Transverse colon (tissue), 4 donors: ENCODE results near the gene VSTM1. TPM values are rescaled to one million over a fixed set of nuclear protein-coding genes. Genes with fewer than 3 reads are reported as not detected.

ENCODE experiments used
- DNase-seq: peaks from one replicate; pipeline ENCODE4 v3.0.0-alpha.2; 2019
- H3K27ac ChIP-seq, 4 donors: fragments of 200-600 bp; sonication (generic); 2 replicates each; pipeline ENCODE4 v1.5.1; 2016 to 2018; ENCODE audit warnings: inconsistent platforms in 4 of 4
- H3K27me3 ChIP-seq: fragments of 200-600 bp; sonication (generic); 2 replicates; pipeline ENCODE4 v1.5.1; 2017; ENCODE audit warnings: inconsistent platforms
- H3K36me3 ChIP-seq, 4 donors: fragments of 200-600 bp; sonication (generic); 2 replicates each; pipeline ENCODE4 v1.5.1; 2017 to 2019; ENCODE audit warnings: inconsistent platforms in 4 of 4
- H3K4me1 ChIP-seq, 4 donors: fragments of 200-600 bp; sonication (generic); 2 replicates each; pipeline ENCODE4 v1.5.1; 2017 to 2020; ENCODE audit warnings: inconsistent platforms in 4 of 4
- H3K4me3 ChIP-seq, 4 donors: fragments of 200-600 bp; sonication (generic); 1 replicate in 1 of 4; 2 replicates in 3 of 4; pipeline versions ENCODE4 v1.5.1 to v1.6.1; 2017 to 2019; ENCODE audit warnings: inconsistent platforms in 4 of 4
- H3K9me3 ChIP-seq, 2 donors: fragments of 200-600 bp; sonication (generic); 2 replicates each; pipeline ENCODE4 v1.5.1; 2017 to 2019; ENCODE audit warnings: inconsistent platforms in 2 of 2
- EP300 ChIP-seq: sonication (generic); formaldehyde crosslinking; IDR thresholded peaks from one replicate; pipeline ENCODE4 v1.6.1; 2017; ENCODE audit warnings: antibody characterized with exemption, low read depth
- POLR2A ChIP-seq: fragments of 450-650 bp; IDR thresholded peaks from one replicate; pipeline ENCODE4 v1.6.1; 2016; ENCODE audit warnings: antibody characterized with exemption, mild to moderate bottlenecking, moderate library complexity
- POLR2AphosphoS5 ChIP-seq, 3 donors: sonication (generic); formaldehyde crosslinking; IDR thresholded peaks; one replicate each; pipeline ENCODE4 v1.6.1; 2016; ENCODE audit warnings: antibody characterized with exemption in 3 of 3
- WGBS, 2 donors: methylation state at CpG; one replicate each; pipeline ENCODE4 v1.1.5; 2018; ENCODE audit warnings: low coverage in 1 of 2; 5-methylcytosine and 5-hydroxymethylcytosine counted together
- in situ Hi-C, 4 donors: fragments of 200-750 bp; cut with MboI; loops; one replicate each; pipeline versions ENCODE4 v1.15.0 to v1.15.1; 2017; ENCODE audit warnings: low sequenced_read_pairs in 3 of 4, low pct_ligation_motif_present in 1 of 4, low pct_unique_long_range_greater_than_20kb in 1 of 4
- intact Hi-C: fragments of 100-400 bp; cut with DNase I; formaldehyde crosslinking; loops from one replicate; pipeline ENCODE4 v1.15.1; 2023; ENCODE audit warnings: low total_unique reads
- total RNA-seq, 4 donors: library from RNA; depleted of rRNA; stranded (reverse); fragments of >200 nt; gene quantifications; one replicate each; pipeline ENCODE4 v1.1.0, GENCODE V29; 2016
- TF ChIP-seq, protein P1 (sequence below), 5 experiments: fragments of 200-600 bp in 3 of 5; fragments of 450-650 bp in 2 of 5; sonication (generic) in 3 of 5; IDR thresholded peaks; 1 replicate in 2 of 5; 2 replicates in 3 of 5; pipeline ENCODE4 v1.5.1; 2016 to 2017; ENCODE audit warnings: antibody characterized with exemption in 5 of 5, inconsistent platforms in 3 of 5, mild to moderate bottlenecking in 2 of 5, moderate library complexity in 1 of 5

Gene VSTM1
- total RNA-seq, 4 donors from 2014 or later, result not detected

- 42 to 50% methylated on average over 1 to 3 of the region's 3 CpGs for WGBS, 2 donors
- peaks cover 29% of the 10 kb centered on the region for H3K27me3 ChIP-seq
- no peak for TF ChIP-seq EP300
- no peak for TF ChIP-seq POLR2A
- TF ChIP-seq, protein P1, sequence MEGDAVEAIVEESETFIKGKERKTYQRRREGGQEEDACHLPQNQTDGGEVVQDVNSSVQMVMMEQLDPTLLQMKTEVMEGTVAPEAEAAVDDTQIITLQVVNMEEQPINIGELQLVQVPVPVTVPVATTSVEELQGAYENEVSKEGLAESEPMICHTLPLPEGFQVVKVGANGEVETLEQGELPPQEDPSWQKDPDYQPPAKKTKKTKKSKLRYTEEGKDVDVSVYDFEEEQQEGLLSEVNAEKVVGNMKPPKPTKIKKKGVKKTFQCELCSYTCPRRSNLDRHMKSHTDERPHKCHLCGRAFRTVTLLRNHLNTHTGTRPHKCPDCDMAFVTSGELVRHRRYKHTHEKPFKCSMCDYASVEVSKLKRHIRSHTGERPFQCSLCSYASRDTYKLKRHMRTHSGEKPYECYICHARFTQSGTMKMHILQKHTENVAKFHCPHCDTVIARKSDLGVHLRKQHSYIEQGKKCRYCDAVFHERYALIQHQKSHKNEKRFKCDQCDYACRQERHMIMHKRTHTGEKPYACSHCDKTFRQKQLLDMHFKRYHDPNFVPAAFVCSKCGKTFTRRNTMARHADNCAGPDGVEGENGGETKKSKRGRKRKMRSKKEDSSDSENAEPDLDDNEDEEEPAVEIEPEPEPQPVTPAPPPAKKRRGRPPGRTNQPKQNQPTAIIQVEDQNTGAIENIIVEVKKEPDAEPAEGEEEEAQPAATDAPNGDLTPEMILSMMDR (IDR thresholded peaks at IDR 0.05), result no peak
- no peak for TF ChIP-seq POLR2AphosphoS5 (IDR thresholded peaks at IDR 0.05)
- no peaks in the 10 kb centered on the region for H3K36me3 ChIP-seq
- no peak overlapping the region for H3K27ac ChIP-seq
- H3K9me3 ChIP-seq, result no peaks in the 10 kb centered on the region
- no peak overlapping the region for H3K4me3 ChIP-seq
- intact Hi-C loops (loop anchor here (5.0 kb wide), 1 partner anchor 181 kb away; no protein-coding TSS in a partner anchor), in situ Hi-C loops (loop anchor here in 3 of 4 donors (10.0 kb wide), 2 partner anchors 128 to 178 kb away; no protein-coding TSS in a partner anchor)
- H3K4me1 ChIP-seq, result no peaks in the 10 kb centered on the region
- no peak for DNase-seq
These were observed 40.5 kb downstream of the VSTM1 start for GRCh38 chr19:54023191-54023590.

DNA sequence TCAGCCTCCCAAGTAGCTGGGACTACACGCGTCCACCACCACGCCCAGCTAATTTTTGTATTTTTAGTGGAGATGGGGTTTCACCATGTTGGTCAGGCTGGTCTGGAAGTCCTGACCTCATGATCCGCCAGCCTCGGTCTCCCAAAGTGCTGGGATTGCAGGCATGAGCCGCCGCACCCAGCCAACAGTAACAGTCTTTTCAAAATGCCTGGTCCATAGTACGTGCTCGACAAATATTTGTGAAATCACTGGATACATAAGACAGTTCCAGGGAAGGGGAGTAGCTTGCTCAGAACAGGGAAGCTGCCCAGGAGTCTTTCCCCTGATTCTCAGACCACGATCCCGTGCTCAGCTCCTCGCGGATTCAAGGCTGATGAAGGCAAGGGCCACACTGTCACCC lies 41.8 kb downstream of the VSTM1 start:
- no peak overlapping the region for H3K4me3 ChIP-seq
- H3K27me3 ChIP-seq, result peaks cover 36% of the 10 kb centered on the region
- intact Hi-C loops, result loop anchor here (5.0 kb wide), 1 partner anchor 180 kb away; no protein-coding TSS in a partner anchor
- 86% methylated on average over 13 of the region's 13 CpGs; no CpG with 5 or more reads in 1 of the 2 donors for WGBS, 2 donors
- H3K27ac ChIP-seq, result no peak overlapping the region
- H3K36me3 ChIP-seq, result no peaks in the 10 kb centered on the region
- no peak for DNase-seq
- in situ Hi-C loops, result loop anchor here in 3 of 4 donors (10.0 kb wide), 2 partner anchors 127 to 177 kb away; no protein-coding TSS in a partner anchor
- H3K4me1 ChIP-seq, result no peaks in the 10 kb centered on the region
- H3K9me3 ChIP-seq, result no peaks in the 10 kb centered on the region
- TF ChIP-seq, protein P1 (IDR thresholded peaks at IDR 0.05), result no peak
- no peak for TF ChIP-seq POLR2A
- no peak for TF ChIP-seq POLR2AphosphoS5 (IDR thresholded peaks at IDR 0.05)
- TF ChIP-seq EP300, result no peak

GRCh38 chr19:54021363-54021762 lies 42.3 kb downstream of the VSTM1 start:
- TF ChIP-seq POLR2A, result no peak
- no peak for TF ChIP-seq EP300
- TF ChIP-seq POLR2AphosphoS5 (IDR thresholded peaks at IDR 0.05), result no peak
- TF ChIP-seq, protein P1 (IDR thresholded peaks at IDR 0.05), result no peak
- Histone ChIP-seq H3K27me3 (peaks cover 40% of the 10 kb centered on the region), H3K27ac (no peak overlapping the region), H3K9me3 (no peaks in the 10 kb centered on the region), H3K4me3 (no peak overlapping the region), H3K4me1 (no peaks in the 10 kb centered on the region), H3K36me3 (no peaks in the 10 kb centered on the region)
- DNase-seq, result no peak
- intact Hi-C loops, result loop anchor here (5.0 kb wide), 1 partner anchor 179 kb away; no protein-coding TSS in a partner anchor
- WGBS, 2 donors, result 88 to 94% methylated on average over 3 to 8 of the region's 8 CpGs
- in situ Hi-C loops, result loop anchor here in 3 of 4 donors (10.0 kb wide), 2 partner anchors 127 to 177 kb away; no protein-coding TSS in a partner anchor

DNA sequence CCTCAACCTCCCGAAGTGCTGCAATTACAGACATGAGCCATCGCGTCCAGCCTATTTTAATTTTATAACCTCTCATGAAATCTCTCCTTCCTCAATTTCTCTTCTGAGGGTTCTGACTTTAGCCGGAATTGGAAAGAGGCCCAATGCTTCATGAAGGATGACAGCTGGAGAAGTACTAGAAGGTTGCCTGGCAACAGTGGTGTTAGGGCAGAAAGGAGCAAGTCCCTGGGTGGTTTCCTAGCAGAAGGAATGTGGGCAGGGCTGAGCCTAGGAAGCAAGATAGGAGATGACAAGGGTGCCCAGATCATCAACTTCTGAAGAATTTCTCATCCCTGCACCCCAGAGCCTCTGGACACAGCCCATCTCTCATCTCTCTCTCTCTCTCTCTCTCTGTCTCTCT lies 46.4 kb downstream of the VSTM1 start:
- H3K36me3 ChIP-seq, result no peaks in the 10 kb centered on the region
- H3K9me3 ChIP-seq, result no peaks in the 10 kb centered on the region
- peaks cover 31% of the 10 kb centered on the region for H3K27me3 ChIP-seq
- no peaks in the 10 kb centered on the region for H3K4me1 ChIP-seq
- in situ Hi-C loops, result no loop called here
- intact Hi-C loops, result no loop called here
- DNase-seq, result no peak
- TF ChIP-seq, protein P1 (IDR thresholded peaks at IDR 0.05), result no peak
- H3K27ac ChIP-seq, result no peak overlapping the region
- no peak overlapping the region for H3K4me3 ChIP-seq
- WGBS, 2 donors, result 78 to 83% methylated on average over 2 to 4 of the region's 4 CpGs
